GM23248 (cell line): ENCODE measurements around the gene ERCC6L. TPM values are rescaled to one million over a fixed set of nuclear protein-coding genes. Genes with fewer than 3 reads are reported as not detected.

Experiments
- DNase-seq: peaks from one replicate; pipeline ENCODE4 v3.0.0-alpha.2; 2015
- H2AFZ ChIP-seq: fragments of 200-600 bp; sonication (generic); 2 replicates; pipeline ENCODE4 v1.6.1; 2016; ENCODE audit warnings: antibody characterized with exemption
- H3F3A ChIP-seq: fragments of 200-600 bp; sonication (generic); 2 replicates; pipeline ENCODE4 v1.6.1; 2016; ENCODE audit warnings: mild to moderate bottlenecking, antibody characterized with exemption, mixed run types; ENCODE audit not compliant: insufficient read depth
- H3K27ac ChIP-seq: fragments of 200-600 bp; sonication (generic); 2 replicates; pipeline ENCODE4 v1.5.1; 2016; ENCODE audit warnings: mild to moderate bottlenecking
- H3K27me3 ChIP-seq: fragments of 200-600 bp; sonication (generic); replicated peaks from 2 replicates; pipeline ENCODE4 v1.6.1; 2016; ENCODE audit warnings: mild to moderate bottlenecking; ENCODE audit not compliant: insufficient read depth
- H3K36me3 ChIP-seq: fragments of 200-600 bp; sonication (generic); 2 replicates; pipeline ENCODE4 v1.6.1; 2016; ENCODE audit warnings: low read depth, mild to moderate bottlenecking
- H3K4me1 ChIP-seq: fragments of 200-600 bp; sonication (generic); 2 replicates; pipeline ENCODE4 v1.6.1; 2016; ENCODE audit warnings: mild to moderate bottlenecking; ENCODE audit not compliant: insufficient read depth
- H3K4me2 ChIP-seq: fragments of 200-600 bp; sonication (generic); one replicate; pipeline ENCODE4 v1.6.1; 2016; ENCODE audit warnings: mild to moderate bottlenecking; ENCODE audit not compliant: unreplicated experiment
- H3K4me3 ChIP-seq: fragments of 200-600 bp; sonication (generic); 2 replicates; pipeline ENCODE4 v1.5.1; 2016; ENCODE audit warnings: mild to moderate bottlenecking
- H3K79me2 ChIP-seq: fragments of 200-600 bp; sonication (generic); 2 replicates; pipeline ENCODE4 v1.6.1; 2016; ENCODE audit warnings: mild to moderate bottlenecking; ENCODE audit not compliant: insufficient read depth
- H3K9ac ChIP-seq: fragments of 200-600 bp; sonication (generic); 2 replicates; pipeline ENCODE4 v1.6.1; 2016; ENCODE audit warnings: mild to moderate bottlenecking
- H3K9me2 ChIP-seq: fragments of 200-600 bp; sonication (generic); 2 replicates; pipeline ENCODE4 v1.6.1; 2016; ENCODE audit warnings: mixed run types, mild to moderate bottlenecking, moderate library complexity; ENCODE audit not compliant: insufficient read depth
- H3K9me3 ChIP-seq: fragments of 200-600 bp; sonication (generic); one replicate; pipeline ENCODE4 v1.6.1; 2017; ENCODE audit warnings: low read depth
- H4K20me1 ChIP-seq: fragments of 200-600 bp; sonication (generic); 2 replicates; pipeline ENCODE4 v1.6.0; 2016; ENCODE audit not compliant: insufficient read depth
- EZH2 ChIP-seq: fragments of 200-600 bp; sonication (generic); IDR thresholded peaks from 2 replicates; pipeline ENCODE4 v1.6.1; 2018; ENCODE audit warnings: antibody characterized with exemption, mild to moderate bottlenecking; ENCODE audit not compliant: insufficient read depth, poor library complexity, severe bottlenecking
- EZH2phosphoT487 ChIP-seq: fragments of 200-600 bp; sonication (generic); IDR thresholded peaks from 2 replicates; pipeline ENCODE4 v1.6.1; 2018; ENCODE audit warnings: antibody characterized with exemption, moderate library complexity, mild to moderate bottlenecking, low read depth; ENCODE audit not compliant: insufficient read depth
- WGBS, 2 experiments: methylation state at CpG; one replicate each; pipeline ENCODE4 v1.1.6; 2015 to 2017; ENCODE audit warnings: low lambda C conversion rate in 2 of 2, low coverage in 1 of 2; ENCODE audit errors: missing lambda C conversion rate in 2 of 2; 5-methylcytosine and 5-hydroxymethylcytosine counted together
- in situ Hi-C: fragments of 300-500 bp; cut with MboI; formaldehyde crosslinking; loops from 2 replicates; pipeline ENCODE4 v1.15.0; 2020
- polyA plus RNA-seq: library from polyadenylated mRNA; unstranded; fragments of >200 nt; fragmentation: Nextera tagmentation; extraction: Ambion mirVana; gene quantifications from 2 replicates; pipeline ENCODE4 v1.2.1, GENCODE V29; 2016
- total RNA-seq: library from RNA; depleted of rRNA; stranded (reverse); fragments of >200 nt; shearing (Covaris generic); gene quantifications from 2 replicates; pipeline ENCODE4 v1.2.3, GENCODE V29; 2014

ERCC6L gene
- total and polyA plus RNA-seq, 2 experiments from 2014 or later, result 1.9 to 2.1 TPM

- in situ Hi-C loops, result no loop called here
- TF ChIP-seq EZH2phosphoT487, result no peak
- TF ChIP-seq EZH2, result no peak
- DNase-seq, result no peak
These were observed 26.4 kb upstream of the ERCC6L start for GRCh38 chrX:72265263-72265662.

GRCh38 chrX:72262077-72262476, 23.2 kb upstream of the ERCC6L start:
- Histone ChIP-seq H2AFZ (no peak overlapping the region), H3K4me1 (0 out of 2 replicates have a peak, but pooled peaks cover 4% of the 10 kb centered on the region), H3K9me3 (no peaks in the 10 kb centered on the region), H4K20me1 (no peaks in the 10 kb centered on the region), H3F3A (no peaks in the 10 kb centered on the region), H3K9me2 (no peaks in the 10 kb centered on the region), H3K36me3 (no peaks in the 10 kb centered on the region), H3K4me3 (no peak overlapping the region), H3K27ac (no peak overlapping the region), H3K4me2 (no peak overlapping the region), H3K27me3 (no peaks in the 10 kb centered on the region), H3K9ac (no peak overlapping the region), H3K79me2 (no peaks in the 10 kb centered on the region)
- DNase-seq, result no peak
- in situ Hi-C loops, result no loop called here
- 91 to 98% methylated on average over 6 to 7 of the region's 7 CpGs for WGBS, 2 experiments
- TF ChIP-seq EZH2phosphoT487 (no peak), EZH2 (no peak)

More at GRCh38 chrX:72265263-72265662, 26.4 kb upstream of the ERCC6L start:
- Histone ChIP-seq H3K4me3 (no peak overlapping the region), H3K9ac (no peak overlapping the region), H3K27ac (no peak overlapping the region), H3K79me2 (no peaks in the 10 kb centered on the region), H3K9me3 (no peaks in the 10 kb centered on the region), H3K27me3 (no peaks in the 10 kb centered on the region), H2AFZ (no peak overlapping the region), H4K20me1 (no peaks in the 10 kb centered on the region), H3K4me1 (peaks cover 20% of the 10 kb centered on the region), H3K36me3 (peaks cover 8% of the 10 kb centered on the region; the same call in 1 of the 2 replicates), H3F3A (peaks cover 20% of the 10 kb centered on the region), H3K4me2 (no peak overlapping the region), H3K9me2 (no peaks in the 10 kb centered on the region)
- 94 to 100% methylated on average over 2 to 3 of the region's 3 CpGs for WGBS, 2 experiments

DNA sequence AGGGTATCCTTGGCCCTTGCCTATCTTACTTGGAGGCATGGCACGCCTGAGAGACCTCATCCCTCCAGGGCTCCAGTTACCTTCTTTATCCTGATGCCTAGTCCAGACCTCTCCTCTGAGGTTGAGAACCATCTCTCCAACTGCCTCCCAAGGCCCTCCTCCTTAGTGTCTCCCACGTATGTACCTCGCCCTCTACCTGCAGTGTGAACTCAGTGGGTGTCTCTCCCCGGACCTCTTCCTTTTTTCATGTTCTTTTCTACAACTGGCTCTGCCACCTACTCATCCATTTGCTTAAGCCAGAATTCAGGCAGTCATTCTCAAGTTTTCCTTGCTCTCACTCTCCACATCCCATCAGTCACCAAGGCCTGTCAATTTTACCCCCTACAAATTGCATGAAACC, 21.6 kb upstream of the ERCC6L start:
- H3K9me2 ChIP-seq, result no peaks in the 10 kb centered on the region
- H3K4me1 ChIP-seq, result 0 out of 2 replicates have a peak, but pooled peaks cover 4% of the 10 kb centered on the region
- H3K4me3 ChIP-seq, result no peak overlapping the region
- no peaks in the 10 kb centered on the region for H3F3A ChIP-seq
- H3K9me3 ChIP-seq, result no peaks in the 10 kb centered on the region
- H3K36me3 ChIP-seq, result no peaks in the 10 kb centered on the region
- 71 to 84% methylated on average over 3 to 4 of the region's 4 CpGs for WGBS, 2 experiments
- no peak overlapping the region for H3K4me2 ChIP-seq
- H4K20me1 ChIP-seq, result no peaks in the 10 kb centered on the region
- no peaks in the 10 kb centered on the region for H3K79me2 ChIP-seq
- no peak overlapping the region for H3K27ac ChIP-seq
- in situ Hi-C loops, result no loop called here
- no peaks in the 10 kb centered on the region for H3K27me3 ChIP-seq
- no peak overlapping the region for H2AFZ ChIP-seq
- H3K9ac ChIP-seq, result no peak overlapping the region
- TF ChIP-seq EZH2, result no peak
- TF ChIP-seq EZH2phosphoT487, result no peak
- no peak for DNase-seq

GRCh38 chrX:72258174-72258573, 19.3 kb upstream of the ERCC6L start:
- 19 to 30% methylated on average over 6 to 7 of the region's 7 CpGs for WGBS, 2 experiments
- H2AFZ ChIP-seq, result no peak overlapping the region
- in situ Hi-C loops, result no loop called here

More at GRCh38 chrX:72258174-72258573, 19.3 kb upstream of the ERCC6L start:
- Histone ChIP-seq H3K27me3 (no peaks in the 10 kb centered on the region), H3K9me3 (no peaks in the 10 kb centered on the region), H3K79me2 (no peaks in the 10 kb centered on the region), H3K27ac (no peak overlapping the region), H3K36me3 (no peaks in the 10 kb centered on the region), H3K9me2 (no peaks in the 10 kb centered on the region), H3F3A (no peaks in the 10 kb centered on the region), H3K4me3 (no peak overlapping the region), H3K9ac (no peak overlapping the region), H3K4me1 (0 out of 2 replicates have a peak, but pooled peaks cover 4% of the 10 kb centered on the region), H3K4me2 (no peak overlapping the region), H4K20me1 (no peaks in the 10 kb centered on the region)
- DNase-seq, result peak; percentile 71
- TF ChIP-seq EZH2phosphoT487 (no peak), EZH2 (no peak)
